Ovary (tissue), 3 donors: ENCODE measurements around the gene MALRD1.

Experiments used
- CTCF ChIP-seq, 3 donors: fragments of 450-650 bp in 2 of 3; fragments of 200-600 bp in 1 of 3; IDR thresholded peaks; one replicate each; pipeline versions ENCODE4 v1.5.1 to v1.8.0; 2016 to 2022; ENCODE audit warnings: antibody characterized with exemption in 3 of 3, mild to moderate bottlenecking in 1 of 3
- EP300 ChIP-seq: sonication (generic); formaldehyde crosslinking; IDR thresholded peaks from one replicate; pipeline ENCODE4 v1.6.1; 2017; ENCODE audit warnings: antibody characterized with exemption
- POLR2A ChIP-seq: fragments of 450-650 bp; IDR thresholded peaks from one replicate; pipeline ENCODE4 v1.6.1; 2017; ENCODE audit warnings: antibody characterized with exemption, mild to moderate bottlenecking, moderate library complexity
- donor health status: DM: no; HTN: no; CAD: no.

GRCh38 chr10:19184891-19185290, 136.3 kb downstream of the MALRD1 start:
- TF ChIP-seq CTCF (IDR thresholded peaks at IDR 0.05), result no peak
- TF ChIP-seq EP300, result no peak
- no peak for TF ChIP-seq POLR2A
